Activated CD8-positive, alpha-beta T cell treated with anti-CD3 and anti-CD28 coated beads for 36 hours (primary cell): ENCODE results near the gene HHIPL1. TPM values are rescaled to one million over a fixed set of nuclear protein-coding genes. Genes with fewer than 3 reads are reported as not detected.

Experiments used
- ATAC-seq: fragments of 200-7000 bp; cut with Tn5 transposase; one replicate; pipeline ENCODE4 v1.10.0; 2021; ENCODE audit warnings: mild to moderate bottlenecking, moderate library complexity
- CTCF ChIA-PET: fragments of 350-600 bp; sonication (Branson Sonifier 250); formaldehyde crosslinking; loops from one replicate; lab custom pipeline; 2021; ENCODE audit warnings: antibody characterized with exemption; lab: Charles Lee
- POLR2A ChIA-PET: fragments of 350-600 bp; sonication (Branson Sonifier 250); formaldehyde crosslinking; loops from one replicate; lab custom pipeline; 2021; ENCODE audit warnings: antibody characterized with exemption; lab: Charles Lee
- DNase-seq: peaks from one replicate; pipeline ENCODE4 v3.0.0-alpha.2; 2020
- H3K27ac Mint-ChIP-seq: one replicate; pipeline ENCODE4 v1.8.0; 2021; ENCODE audit warnings: mild to moderate bottlenecking, mixed read lengths
- H3K27me3 Mint-ChIP-seq: one replicate; pipeline ENCODE4 v1.8.0; 2021; ENCODE audit warnings: mixed read lengths
- H3K36me3 Mint-ChIP-seq: one replicate; pipeline ENCODE4 v1.8.0; 2021; ENCODE audit warnings: low read depth, mixed read lengths
- H3K4me1 Mint-ChIP-seq: one replicate; pipeline ENCODE4 v1.8.0; 2021; ENCODE audit warnings: low read depth, mixed read lengths
- H3K4me3 Mint-ChIP-seq: one replicate; pipeline ENCODE4 v1.8.0; 2021; ENCODE audit warnings: mild to moderate bottlenecking, moderate library complexity, mixed read lengths
- H3K9me3 Mint-ChIP-seq: one replicate; pipeline ENCODE4 v1.8.0; 2021; ENCODE audit warnings: mixed read lengths
- CTCF ChIP-seq: fragments of 200-600 bp; IDR thresholded peaks from one replicate; pipeline ENCODE4 v1.8.0; 2022; ENCODE audit warnings: antibody characterized with exemption, mild to moderate bottlenecking
- intact Hi-C: fragments of 100-400 bp; cut with micrococcal nuclease; formaldehyde crosslinking; loops from one replicate; pipeline ENCODE4 v1.10.0; 2022
- total RNA-seq, 2 experiments: library from RNA; stranded (reverse); gene quantifications; one replicate each; pipeline ENCODE4 v1.2.3, GENCODE V29; 2021

Gene HHIPL1
- total RNA-seq, 2 experiments from 2014 or later = 0.05 to 0.07 TPM

GRCh38 chr14:99647411-99647810, 2.5 kb downstream of the HHIPL1 start:
- intact Hi-C loops = no loop called here

GRCh38 chr14:99648027-99648784, 3.3 kb downstream of the HHIPL1 start:
- TF ChIP-seq CTCF = no peak
- intact Hi-C loops = no loop called here
- Mint-ChIP-seq H3K4me1 (no peaks in the 10 kb centered on the region), H3K36me3 (no peaks in the 10 kb centered on the region), H3K27me3 (peaks cover 16% of the 10 kb centered on the region), H3K4me3 (no peak overlapping the region), H3K9me3 (no peaks in the 10 kb centered on the region), H3K27ac (no peak overlapping the region)
- no peak for DNase-seq
- CTCF ChIA-PET = interaction anchor here (1.0 kb wide), 1 partner anchor 40 kb away, joined by 3 read pairs; no protein-coding TSS in a partner anchor
- POLR2A ChIA-PET = no interaction called here
- ATAC-seq = no peak

More at GRCh38 chr14:99647411-99647810, 2.5 kb downstream of the HHIPL1 start:
- no peak for DNase-seq
- no peaks in the 10 kb centered on the region for H3K9me3 Mint-ChIP-seq
- no peak for ATAC-seq
- POLR2A ChIA-PET = no interaction called here
- no peak overlapping the region for H3K4me3 Mint-ChIP-seq
- H3K4me1 Mint-ChIP-seq = no peaks in the 10 kb centered on the region
- CTCF ChIA-PET = no interaction called here
- no peak overlapping the region for H3K27ac Mint-ChIP-seq
- peaks cover 16% of the 10 kb centered on the region for H3K27me3 Mint-ChIP-seq
- no peaks in the 10 kb centered on the region for H3K36me3 Mint-ChIP-seq
- TF ChIP-seq CTCF = no peak

- TF ChIP-seq CTCF = no peak
- Mint-ChIP-seq H3K27me3 (peaks cover 15% of the 10 kb centered on the region), H3K36me3 (no peaks in the 10 kb centered on the region), H3K4me1 (no peaks in the 10 kb centered on the region), H3K4me3 (no peak overlapping the region), H3K27ac (no peak overlapping the region), H3K9me3 (no peaks in the 10 kb centered on the region)
- POLR2A ChIA-PET = no interaction called here
- ATAC-seq (no peak), DNase-seq (no peak)
- CTCF ChIA-PET = no interaction called here
- intact Hi-C loops = no loop called here
These were observed 4.3 kb downstream of the HHIPL1 start for GRCh38 chr14:99649219-99649618.

GRCh38 chr14:99649643-99650042, 4.7 kb downstream of the HHIPL1 start:
- TF ChIP-seq CTCF = no peak
- no peak overlapping the region for H3K27ac Mint-ChIP-seq
- POLR2A ChIA-PET = no interaction called here
- ATAC-seq (no peak), DNase-seq (no peak)
- peaks cover 16% of the 10 kb centered on the region for H3K27me3 Mint-ChIP-seq
- intact Hi-C loops = no loop called here
- CTCF ChIA-PET = no interaction called here
- no peaks in the 10 kb centered on the region for H3K9me3 Mint-ChIP-seq
- no peak overlapping the region for H3K4me3 Mint-ChIP-seq
- H3K36me3 Mint-ChIP-seq = no peaks in the 10 kb centered on the region
- H3K4me1 Mint-ChIP-seq = no peaks in the 10 kb centered on the region

GRCh38 chr14:99650189-99650588, 5.3 kb downstream of the HHIPL1 start:
- H3K27ac Mint-ChIP-seq = no peak overlapping the region
- no peak for DNase-seq
- CTCF ChIA-PET = no interaction called here
- intact Hi-C loops = no loop called here
- peaks cover 18% of the 10 kb centered on the region for H3K27me3 Mint-ChIP-seq
- no peak for TF ChIP-seq CTCF
- H3K4me1 Mint-ChIP-seq = no peaks in the 10 kb centered on the region
- no peak for ATAC-seq
- POLR2A ChIA-PET = no interaction called here
- H3K4me3 Mint-ChIP-seq = no peak overlapping the region
- no peaks in the 10 kb centered on the region for H3K9me3 Mint-ChIP-seq
- no peaks in the 10 kb centered on the region for H3K36me3 Mint-ChIP-seq
